HG02885 (cell line): ENCODE measurements around the gene TUBB1.

Experiments
- ATAC-seq: cut with Tn5 transposase; IDR thresholded peaks from one replicate; pipeline ENCODE4 v1.9.1; 2021; ENCODE audit warnings: mild to moderate bottlenecking; ENCODE audit not compliant: unreplicated experiment, poor library complexity

TUBB1 gene

DNA sequence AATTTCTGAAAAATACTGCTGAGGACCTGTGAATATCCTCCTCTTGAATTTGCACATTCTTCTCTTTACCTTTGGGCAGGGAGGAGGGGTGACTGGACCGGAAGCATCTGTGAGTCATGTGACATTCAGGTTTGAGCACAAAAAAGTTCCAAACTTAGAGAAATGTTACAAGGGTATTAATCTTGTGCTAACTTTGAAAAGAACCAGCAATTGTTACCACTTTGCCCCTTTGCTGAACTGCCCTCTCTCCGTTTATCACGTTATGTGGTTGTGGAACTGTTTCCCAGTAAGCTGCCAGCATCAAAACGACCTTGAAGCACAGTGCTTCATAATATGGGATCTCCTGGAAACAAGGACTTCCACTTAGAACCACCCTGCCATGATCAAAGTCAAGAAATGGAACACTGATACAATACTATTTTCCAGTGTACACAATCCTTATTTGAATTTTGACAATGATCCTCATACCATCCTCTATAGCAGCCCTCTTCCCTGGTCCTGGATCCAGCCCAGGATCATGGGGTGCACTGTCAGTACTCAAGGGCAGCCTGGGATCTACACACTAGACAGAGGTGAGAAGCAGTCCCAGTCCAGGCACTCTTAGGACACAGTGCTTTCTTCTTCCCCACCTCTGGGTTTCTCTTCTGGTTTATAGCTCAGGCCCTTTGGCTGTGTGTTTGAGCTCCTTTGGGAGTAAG is 2.3 kb upstream of the TUBB1 start:
- ATAC-seq: no peak

DNA sequence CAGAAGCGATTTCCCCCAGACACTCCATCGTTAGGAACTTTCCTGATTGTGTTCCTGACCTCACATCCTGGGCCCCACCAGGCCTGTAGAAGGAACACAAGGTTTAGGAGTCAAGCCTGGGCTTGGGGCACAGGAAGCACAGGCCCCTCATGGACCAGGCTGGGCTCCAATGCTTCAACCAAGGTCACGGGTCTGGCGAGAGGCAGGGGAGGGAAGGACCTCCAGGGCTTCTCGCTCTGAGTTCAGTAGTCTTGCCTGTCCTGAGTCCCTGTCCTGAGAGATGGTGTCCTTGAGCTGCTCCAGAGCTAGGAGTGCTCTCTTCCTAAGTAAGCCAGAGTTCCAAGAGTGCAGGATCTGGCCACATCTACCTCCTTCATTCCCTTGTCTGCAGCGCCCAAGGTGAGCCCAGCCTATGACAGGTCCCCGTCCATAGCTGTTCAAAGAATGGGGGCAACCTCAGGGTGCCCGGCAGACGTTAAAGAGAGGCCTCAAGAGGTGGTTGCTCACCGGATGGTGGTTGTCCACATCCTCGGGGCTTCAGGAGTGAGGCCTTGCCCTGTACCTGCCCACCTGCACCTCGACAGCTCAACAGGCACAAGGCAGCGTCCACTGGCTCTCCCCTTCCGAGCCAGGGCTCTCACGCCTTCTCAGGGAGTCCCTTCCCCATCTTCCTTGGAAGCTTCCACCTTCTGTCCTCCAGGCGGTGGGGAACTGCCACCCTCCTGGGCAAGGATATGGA is 1.6 kb upstream of the TUBB1 start:
- ATAC-seq: no peak

- no peak for ATAC-seq
Measured at GRCh38 chr20:59018817-59019216, 412 bp upstream of the TUBB1 start.

DNA sequence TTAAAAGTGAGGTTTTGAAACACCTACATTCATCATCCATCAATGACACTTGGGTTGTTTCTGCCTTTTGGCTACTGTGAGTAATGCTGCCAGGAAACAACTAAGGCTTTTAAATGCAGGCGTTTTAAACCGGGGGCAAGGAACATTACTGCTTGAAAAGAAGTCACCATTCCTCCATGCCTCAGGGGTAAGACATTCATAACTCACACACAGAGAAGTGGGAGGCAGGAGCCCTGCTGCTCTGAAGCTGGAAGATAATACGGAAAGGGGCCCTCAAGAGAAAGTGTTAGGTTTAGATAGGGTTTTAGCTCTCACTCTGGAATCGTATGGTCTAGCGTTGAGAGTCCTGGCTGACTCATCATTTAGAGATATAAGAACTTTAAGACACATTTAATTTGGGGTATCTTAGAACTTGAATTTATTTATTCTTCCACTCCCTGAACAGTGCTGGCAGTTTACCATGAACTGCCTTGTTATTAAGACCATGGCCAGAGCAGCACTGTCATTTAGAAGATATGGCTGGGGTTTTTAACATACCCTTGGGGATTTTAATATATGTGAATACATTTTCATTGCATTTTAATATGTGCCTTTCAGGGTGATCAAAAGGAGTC is 1.8 kb downstream of the TUBB1 start:
- ATAC-seq: no peak

- no peak for ATAC-seq
Measured at GRCh38 chr20:59022754-59023153, 3.5 kb downstream of the TUBB1 start.

- ATAC-seq: no peak
Measured at GRCh38 chr20:59023616-59024015, 4.4 kb downstream of the TUBB1 start.

GRCh38 chr20:59024111-59024530 is 4.9 kb downstream of the TUBB1 start:
- ATAC-seq: no peak

DNA sequence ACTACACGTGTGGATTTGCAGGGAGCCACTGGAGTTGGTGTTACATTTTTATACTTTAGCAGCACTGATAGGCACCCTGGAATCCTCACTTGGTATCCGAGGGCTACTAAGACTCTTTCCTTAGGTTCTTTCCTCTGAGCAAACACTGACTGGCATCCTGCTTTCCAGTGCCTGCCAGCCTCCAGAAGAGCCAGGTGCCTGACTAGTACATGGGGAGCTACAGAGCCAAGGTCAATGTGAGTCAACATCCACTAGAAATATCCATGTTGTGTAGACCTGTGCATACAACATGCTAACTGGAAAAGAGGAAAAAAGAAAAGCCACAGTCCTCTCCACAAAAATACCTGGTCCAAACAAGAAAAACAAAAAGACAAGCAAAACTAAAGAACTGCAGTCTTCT is 5.9 kb downstream of the TUBB1 start:
- no peak for ATAC-seq

- no peak for ATAC-seq
Measured at GRCh38 chr20:59025511-59025910, 6.3 kb downstream of the TUBB1 start.

GRCh38 chr20:59026904-59027740 is 7.9 kb downstream of the TUBB1 start:
- no peak for ATAC-seq

- no peak for ATAC-seq
Measured at GRCh38 chr20:59027741-59028320, 8.6 kb downstream of the TUBB1 start.

DNA sequence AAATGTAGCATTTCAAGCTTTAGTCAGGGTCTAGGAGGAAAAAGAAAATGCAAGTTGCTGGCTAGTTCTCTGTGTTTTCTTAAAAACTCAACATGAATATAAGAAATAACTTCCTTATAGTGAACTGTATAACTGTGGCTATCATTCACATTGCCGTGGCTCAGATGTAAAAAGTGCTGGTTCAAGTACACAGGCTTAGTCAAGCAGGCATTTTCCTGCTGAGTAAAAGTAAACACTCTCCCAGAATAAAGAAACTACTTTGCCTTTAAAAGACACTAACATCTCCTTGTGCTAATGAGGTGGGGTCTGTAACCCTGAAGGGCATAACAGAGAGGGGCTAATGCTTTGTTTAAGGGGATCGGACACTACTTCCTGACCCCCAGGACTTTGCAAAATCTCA is 9.6 kb downstream of the TUBB1 start:
- no peak for ATAC-seq

- ATAC-seq: no peak
Measured at GRCh38 chr20:59030911-59031563, 11.8 kb downstream of the TUBB1 start.

GRCh38 chr20:59031564-59032022 is 12.4 kb downstream of the TUBB1 start:
- ATAC-seq: no peak

DNA sequence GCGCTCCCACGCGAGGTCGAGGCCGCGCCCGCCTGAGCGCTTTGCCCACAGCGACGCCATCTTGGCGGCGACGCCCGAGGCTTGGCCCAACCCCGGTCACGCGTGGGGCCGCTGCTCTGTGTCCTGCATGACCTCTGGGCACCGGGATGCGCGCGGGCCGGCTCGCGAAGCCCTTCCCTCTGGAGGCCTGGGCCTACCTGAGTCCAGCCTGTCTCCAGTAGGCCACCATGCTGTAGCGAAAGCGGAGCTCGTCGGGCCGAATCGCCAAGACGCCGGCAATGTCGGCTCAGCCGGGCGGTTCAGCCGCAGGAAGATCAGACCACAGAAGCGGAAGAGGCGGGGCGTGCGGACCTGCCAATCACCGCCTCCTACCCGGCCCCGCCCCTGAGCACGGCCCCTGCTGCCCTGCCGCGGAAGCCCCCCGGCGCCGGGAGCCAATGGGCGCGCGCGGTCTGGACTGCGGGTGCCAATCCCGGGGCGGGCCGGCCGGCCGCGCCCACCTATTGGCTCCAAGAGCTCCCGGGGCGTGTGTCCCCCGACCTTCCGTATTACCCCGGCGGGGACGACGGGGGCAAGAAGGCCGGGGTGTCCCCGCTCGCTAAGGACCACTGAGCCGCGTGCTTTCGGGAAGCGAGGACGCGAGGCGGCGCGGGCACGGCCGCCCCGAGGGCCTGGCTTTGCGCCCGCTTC is 12.9 kb downstream of the TUBB1 start, which contains the start of gene ATP5F1E:
ATP5F1E (minus strand) TSS at position 313 of the 690 bp plus-strand sequence; CDS start at position 229, 84 bp downstream.
- ATAC-seq: peak; percentile 95

GRCh38 chr20:59032713-59033059 is 13.5 kb downstream of the TUBB1 start:
- ATAC-seq: no peak

DNA sequence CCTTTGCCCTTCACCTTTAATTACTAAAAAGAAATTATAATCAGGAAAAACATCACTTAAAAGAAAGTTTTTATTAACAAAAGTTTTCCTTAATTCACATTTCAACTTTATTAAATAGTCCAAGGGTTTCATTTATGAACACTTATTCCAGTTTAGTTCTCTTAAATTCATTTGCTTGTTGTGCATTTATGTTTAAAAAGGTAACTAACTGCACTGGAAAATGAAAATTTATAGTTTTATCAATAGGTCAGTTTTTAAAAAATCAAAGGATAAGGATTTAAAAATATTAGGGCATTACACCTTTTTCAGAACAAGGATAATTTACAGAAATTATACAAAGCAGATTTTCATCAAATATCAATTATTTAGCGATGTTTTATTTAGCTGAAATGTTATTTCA is 13.9 kb downstream of the TUBB1 start:
- ATAC-seq: no peak

- ATAC-seq: no peak
Measured at GRCh38 chr20:59033616-59034165, 14.5 kb downstream of the TUBB1 start.

GRCh38 chr20:59035381-59035780 is 16.2 kb downstream of the TUBB1 start:
- ATAC-seq: no peak
